DND-41 (cell line): ENCODE measurements around the gene ADARB2.

ENCODE experiments used
- ATAC-seq: fragments of 200-7000 bp; cut with Tn5 transposase; 3 replicates; pipeline ENCODE4 v1.9.1; 2021; ENCODE audit warnings: low read depth; ENCODE audit not compliant: insufficient read depth
- DNase-seq: peaks from one replicate; pipeline ENCODE4 v3.0.0-alpha.2; 2020
- H2AFZ ChIP-seq: 2 replicates; pipeline ENCODE4 v1.6.0; 2012; ENCODE audit warnings: low read depth, low read length
- H3K27ac ChIP-seq: 2 replicates; pipeline ENCODE4 v1.5.1; 2012; ENCODE audit warnings: low read length, inconsistent platforms
- H3K27me3 ChIP-seq: fragments of 200-600 bp; sonication (generic); 2 replicates; pipeline ENCODE4 v1.6.0; 2012; ENCODE audit warnings: low read length, mild to moderate bottlenecking, inconsistent platforms; ENCODE audit not compliant: insufficient read depth, poor library complexity
- H3K36me3 ChIP-seq: 2 replicates; pipeline ENCODE4 v1.5.1; 2012; ENCODE audit warnings: low read length, inconsistent platforms; ENCODE audit not compliant: insufficient read depth
- H3K4me1 ChIP-seq: 2 replicates; pipeline ENCODE4 v1.5.1; 2012; ENCODE audit warnings: mild to moderate bottlenecking, low read length; ENCODE audit not compliant: insufficient read depth
- H3K4me2 ChIP-seq: 2 replicates; pipeline ENCODE4 v1.6.0; 2012; ENCODE audit warnings: mild to moderate bottlenecking, moderate library complexity, low read length, inconsistent platforms; ENCODE audit not compliant: insufficient read depth
- H3K4me3 ChIP-seq, 2 experiments: fragments of 200-600 bp in 1 of 2; shearing (Covaris generic) in 1 of 2; 2 replicates each; pipeline ENCODE4 v1.5.1; 2012 to 2016; ENCODE audit warnings: inconsistent platforms in 2 of 2, low read length in 2 of 2, mild to moderate bottlenecking in 2 of 2, low read depth in 1 of 2, moderate library complexity in 1 of 2
- H3K79me2 ChIP-seq: 2 replicates; pipeline ENCODE4 v1.6.0; 2012; ENCODE audit warnings: low read length, inconsistent platforms; ENCODE audit not compliant: insufficient read depth
- H3K9ac ChIP-seq: 2 replicates; pipeline ENCODE4 v1.6.0; 2012; ENCODE audit warnings: low read depth, mild to moderate bottlenecking, inconsistent platforms, low read length, moderate library complexity
- H3K9me3 ChIP-seq: 2 replicates; pipeline ENCODE4 v1.5.1; 2012; ENCODE audit warnings: low read length, moderate library complexity, mild to moderate bottlenecking, inconsistent platforms; ENCODE audit not compliant: insufficient read depth, severe bottlenecking
- H4K20me1 ChIP-seq: 2 replicates; pipeline ENCODE4 v1.6.0; 2012; ENCODE audit warnings: low read length; ENCODE audit not compliant: insufficient read depth
- EZH2 ChIP-seq: IDR thresholded peaks from 3 replicates; pipeline ENCODE4 v1.6.1; 2012; ENCODE audit warnings: borderline replicate concordance, low read depth, mild to moderate bottlenecking, moderate library complexity, low read length, inconsistent platforms; ENCODE audit not compliant: severe bottlenecking
- TF ChIP-seq, protein P1 (sequence below): IDR thresholded peaks from 2 replicates; pipeline ENCODE4 v1.5.1; 2012; ENCODE audit warnings: borderline replicate concordance, low read length, moderate library complexity, mild to moderate bottlenecking; ENCODE audit not compliant: poor library complexity, severe bottlenecking; ENCODE audit errors: extremely low read depth

ADARB2 gene

DNA sequence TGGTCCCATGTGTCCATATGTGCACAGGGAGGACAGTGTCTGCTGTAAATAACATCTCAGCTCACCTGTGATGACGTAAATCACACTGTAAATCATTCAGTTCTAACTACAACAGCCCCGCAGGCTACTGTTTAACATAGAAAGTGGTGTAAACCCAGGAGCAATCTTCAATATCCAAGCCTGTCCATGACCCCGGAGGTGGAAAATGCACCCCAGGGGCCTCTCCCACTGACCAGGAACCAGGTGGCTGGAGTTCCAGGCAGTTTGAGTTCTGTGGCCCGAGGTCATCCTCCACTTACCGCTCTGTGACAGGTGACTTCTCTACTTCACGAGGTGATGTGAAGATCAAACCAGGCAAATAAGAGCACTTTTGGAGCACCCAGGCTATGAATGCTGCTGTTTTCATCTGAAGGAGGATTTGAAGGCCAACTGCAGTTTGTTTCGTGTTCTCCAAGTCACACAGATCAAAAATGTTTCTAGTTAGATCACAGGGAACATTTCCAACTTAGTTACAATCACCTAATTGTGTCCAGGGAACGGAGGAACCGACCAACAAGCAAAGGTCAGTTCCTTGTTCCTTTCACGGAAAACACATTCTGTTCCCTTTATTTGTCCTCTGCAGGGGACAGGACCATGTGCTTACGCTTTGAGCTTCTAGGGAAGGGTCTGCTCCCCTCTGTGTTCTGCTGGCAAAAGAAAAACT, 549.3 kb downstream of the ADARB2 start:
- no peak for DNase-seq
- H3K27me3 ChIP-seq, result no peaks in the 10 kb centered on the region
- no peak for ATAC-seq

DNA sequence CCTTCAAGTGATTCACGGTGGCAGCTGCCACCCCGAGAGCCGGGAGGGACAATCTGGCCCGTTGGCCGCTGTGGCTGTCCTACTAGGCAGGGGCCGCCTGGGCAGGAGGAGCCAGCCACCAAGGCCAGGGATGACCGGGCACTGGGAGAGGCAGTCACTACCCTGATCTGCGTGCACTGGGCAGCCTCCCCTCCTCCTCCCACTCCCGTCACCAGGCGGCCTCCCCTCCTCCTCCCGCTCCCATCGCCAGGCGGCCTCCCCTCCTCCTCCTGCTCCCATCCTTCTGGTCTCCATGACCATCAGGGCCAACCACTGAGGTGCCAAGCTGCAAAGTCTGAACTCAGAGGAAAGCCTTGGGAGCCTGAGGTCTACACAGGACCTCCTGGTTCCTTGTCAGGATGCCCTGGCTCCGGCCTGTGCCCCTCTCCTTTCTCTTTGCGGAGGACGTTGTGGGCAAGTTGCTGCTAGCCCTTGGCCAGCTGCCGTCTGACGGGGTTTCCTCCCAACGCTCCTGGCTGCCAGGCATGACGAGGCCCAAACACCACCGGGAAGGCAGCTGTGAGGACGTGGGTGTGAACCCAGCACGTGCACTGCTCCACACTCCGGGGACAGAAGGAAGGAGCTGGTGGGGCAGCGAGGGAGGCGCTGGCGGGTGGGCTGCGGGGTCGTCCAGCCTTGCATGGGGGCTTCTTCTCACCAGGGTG, 550.0 kb downstream of the ADARB2 start:
- TF ChIP-seq, protein P1, sequence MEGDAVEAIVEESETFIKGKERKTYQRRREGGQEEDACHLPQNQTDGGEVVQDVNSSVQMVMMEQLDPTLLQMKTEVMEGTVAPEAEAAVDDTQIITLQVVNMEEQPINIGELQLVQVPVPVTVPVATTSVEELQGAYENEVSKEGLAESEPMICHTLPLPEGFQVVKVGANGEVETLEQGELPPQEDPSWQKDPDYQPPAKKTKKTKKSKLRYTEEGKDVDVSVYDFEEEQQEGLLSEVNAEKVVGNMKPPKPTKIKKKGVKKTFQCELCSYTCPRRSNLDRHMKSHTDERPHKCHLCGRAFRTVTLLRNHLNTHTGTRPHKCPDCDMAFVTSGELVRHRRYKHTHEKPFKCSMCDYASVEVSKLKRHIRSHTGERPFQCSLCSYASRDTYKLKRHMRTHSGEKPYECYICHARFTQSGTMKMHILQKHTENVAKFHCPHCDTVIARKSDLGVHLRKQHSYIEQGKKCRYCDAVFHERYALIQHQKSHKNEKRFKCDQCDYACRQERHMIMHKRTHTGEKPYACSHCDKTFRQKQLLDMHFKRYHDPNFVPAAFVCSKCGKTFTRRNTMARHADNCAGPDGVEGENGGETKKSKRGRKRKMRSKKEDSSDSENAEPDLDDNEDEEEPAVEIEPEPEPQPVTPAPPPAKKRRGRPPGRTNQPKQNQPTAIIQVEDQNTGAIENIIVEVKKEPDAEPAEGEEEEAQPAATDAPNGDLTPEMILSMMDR, result no peak
- TF ChIP-seq EZH2, result no peak
- H4K20me1 ChIP-seq, result no peaks in the 10 kb centered on the region

More for the DNA sequence above, 549.3 kb downstream of the ADARB2 start:
- H2AFZ ChIP-seq, result no peak overlapping the region
- no peak for TF ChIP-seq EZH2
- TF ChIP-seq, protein P1, result no peak
- no peak overlapping the region for H3K27ac ChIP-seq
- H4K20me1 ChIP-seq, result no peaks in the 10 kb centered on the region
- no peaks in the 10 kb centered on the region for H3K36me3 ChIP-seq
- no peak overlapping the region for H3K9ac ChIP-seq
- H3K4me1 ChIP-seq, result peaks cover 3% of the 10 kb centered on the region
- no peaks in the 10 kb centered on the region for H3K9me3 ChIP-seq
- no peak overlapping the region for H3K4me2 ChIP-seq
- H3K79me2 ChIP-seq, result no peaks in the 10 kb centered on the region
- H3K4me3 ChIP-seq, result no peak overlapping the region

DNA sequence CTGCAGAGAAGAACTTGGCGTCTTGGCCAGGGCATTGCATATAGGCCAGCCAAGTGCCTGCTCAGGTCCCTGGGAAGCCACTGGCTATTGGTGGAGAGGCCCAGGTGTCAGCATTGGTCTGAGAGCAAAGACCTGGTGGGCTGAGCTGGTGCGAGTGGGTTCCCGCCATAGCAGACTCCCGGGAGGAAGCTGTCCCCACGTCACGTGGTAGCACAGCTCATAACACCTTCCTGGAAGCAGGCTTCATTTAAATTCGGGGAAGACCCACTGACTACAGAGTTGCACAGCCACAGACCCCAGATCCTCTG, 550.7 kb downstream of the ADARB2 start:
- ATAC-seq (no peak), DNase-seq (peak; percentile 12)
- no peaks in the 10 kb centered on the region for H3K36me3 ChIP-seq
- TF ChIP-seq EZH2, result no peak
- TF ChIP-seq, protein P1, result no peak
- no peaks in the 10 kb centered on the region for H3K4me1 ChIP-seq
- H3K27me3 ChIP-seq, result no peaks in the 10 kb centered on the region
- no peaks in the 10 kb centered on the region for H4K20me1 ChIP-seq
- no peak overlapping the region for H3K4me3 ChIP-seq
- H3K9ac ChIP-seq, result no peak overlapping the region
- no peaks in the 10 kb centered on the region for H3K79me2 ChIP-seq
- no peak overlapping the region for H2AFZ ChIP-seq
- no peak overlapping the region for H3K27ac ChIP-seq
- H3K4me2 ChIP-seq, result no peak overlapping the region
- H3K9me3 ChIP-seq, result no peaks in the 10 kb centered on the region

More for the DNA sequence above, 550.0 kb downstream of the ADARB2 start:
- no peak overlapping the region for H3K4me2 ChIP-seq
- DNase-seq (no peak), ATAC-seq (no peak)
- H2AFZ ChIP-seq, result no peak overlapping the region
- no peak overlapping the region for H3K4me3 ChIP-seq
- no peaks in the 10 kb centered on the region for H3K9me3 ChIP-seq
- no peaks in the 10 kb centered on the region for H3K27me3 ChIP-seq
- H3K9ac ChIP-seq, result no peak overlapping the region
- no peak overlapping the region for H3K27ac ChIP-seq
- H3K4me1 ChIP-seq, result no peaks in the 10 kb centered on the region
- no peaks in the 10 kb centered on the region for H3K36me3 ChIP-seq
- H3K79me2 ChIP-seq, result no peaks in the 10 kb centered on the region
